Ishikawa (cell line): ENCODE results near the gene SEMA6B.

ENCODE experiments used
- CEBPB ChIP-seq: IDR thresholded peaks from 2 replicates; pipeline ENCODE4 v1.6.1; 2012
- EP300 ChIP-seq: IDR thresholded peaks from 2 replicates; pipeline ENCODE4 v1.6.1; 2012; ENCODE audit warnings: borderline replicate concordance
- MAX ChIP-seq: IDR thresholded peaks from 2 replicates; pipeline ENCODE4 v1.6.1; 2012
- NFIC ChIP-seq: IDR thresholded peaks from 2 replicates; pipeline ENCODE4 v1.6.1; 2012
- RAD21 ChIP-seq: IDR thresholded peaks from 2 replicates; pipeline ENCODE4 v1.6.1; 2012; ENCODE audit warnings: low read depth
- REST ChIP-seq: IDR thresholded peaks from 2 replicates; pipeline ENCODE4 v1.6.1; 2012; ENCODE audit warnings: low read depth, mild to moderate bottlenecking
- TAF1 ChIP-seq: IDR thresholded peaks from 2 replicates; pipeline ENCODE4 v1.6.1; 2012; ENCODE audit warnings: low read depth, mild to moderate bottlenecking
- TEAD4 ChIP-seq: IDR thresholded peaks from 2 replicates; pipeline ENCODE4 v1.6.1; 2012
- ZBTB7A ChIP-seq: IDR thresholded peaks from 2 replicates; pipeline ENCODE4 v1.6.1; 2012; ENCODE audit warnings: low read depth
- TF ChIP-seq, protein P1 (sequence below): IDR thresholded peaks from 2 replicates; pipeline ENCODE4 v1.6.1; 2012

- TF ChIP-seq, protein P1, sequence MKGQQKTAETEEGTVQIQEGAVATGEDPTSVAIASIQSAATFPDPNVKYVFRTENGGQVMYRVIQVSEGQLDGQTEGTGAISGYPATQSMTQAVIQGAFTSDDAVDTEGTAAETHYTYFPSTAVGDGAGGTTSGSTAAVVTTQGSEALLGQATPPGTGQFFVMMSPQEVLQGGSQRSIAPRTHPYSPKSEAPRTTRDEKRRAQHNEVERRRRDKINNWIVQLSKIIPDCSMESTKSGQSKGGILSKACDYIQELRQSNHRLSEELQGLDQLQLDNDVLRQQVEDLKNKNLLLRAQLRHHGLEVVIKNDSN = no peak
- TF ChIP-seq REST = no peak
- TF ChIP-seq NFIC = no peak
- TF ChIP-seq RAD21 = no peak
- TF ChIP-seq TEAD4 = no peak
- TF ChIP-seq CEBPB = no peak
- no peak for TF ChIP-seq TAF1
- TF ChIP-seq EP300 = no peak
- no peak for TF ChIP-seq ZBTB7A
- no peak for TF ChIP-seq MAX
Measured at GRCh38 chr19:4539169-4539692, 20.3 kb downstream of the SEMA6B start.
